NT2/D1 (cell line): Measurements from ENCODE around the gene OSBP2.

Source experiments
- DNase-seq: peaks from one replicate; pipeline ENCODE4 v3.0.0-alpha.2; 2011; ENCODE audit warnings: low read depth, low spot score
- H3K27me3 ChIP-seq: 2 replicates; pipeline ENCODE4 v1.6.0; 2011; ENCODE audit warnings: mild to moderate bottlenecking; ENCODE audit not compliant: insufficient read length, insufficient read depth
- H3K36me3 ChIP-seq: 2 replicates; pipeline ENCODE4 v1.6.1; 2011; ENCODE audit warnings: mild to moderate bottlenecking, low read length, mixed read lengths; ENCODE audit not compliant: insufficient read depth, insufficient read length
- H3K4me1 ChIP-seq: 2 replicates; pipeline ENCODE4 v1.5.1; 2011; ENCODE audit not compliant: insufficient read depth, insufficient read length
- H3K4me3 ChIP-seq: 2 replicates; pipeline ENCODE4 v1.5.1; 2011; ENCODE audit warnings: low read depth; ENCODE audit not compliant: insufficient read length
- H3K9ac ChIP-seq: 2 replicates; pipeline ENCODE4 v1.6.0; 2011; ENCODE audit warnings: low read depth; ENCODE audit not compliant: insufficient read length
- H3K9me3 ChIP-seq: 2 replicates; pipeline ENCODE4 v1.5.1; 2011; ENCODE audit warnings: mild to moderate bottlenecking, low read length; ENCODE audit not compliant: insufficient read depth
- SUZ12 ChIP-seq: IDR thresholded peaks from 2 replicates; pipeline ENCODE4 v1.6.1; 2011; ENCODE audit not compliant: insufficient read length, insufficient read depth; ENCODE audit errors: extremely low read depth
- YY1 ChIP-seq: IDR thresholded peaks from 2 replicates; pipeline ENCODE4 v1.6.1; 2011; ENCODE audit not compliant: insufficient read length, insufficient read depth
- ZNF274 ChIP-seq: IDR thresholded peaks from 2 replicates; pipeline ENCODE4 v1.6.1; 2011; ENCODE audit warnings: mild to moderate bottlenecking, low read depth, low read length

OSBP2 gene

DNA sequence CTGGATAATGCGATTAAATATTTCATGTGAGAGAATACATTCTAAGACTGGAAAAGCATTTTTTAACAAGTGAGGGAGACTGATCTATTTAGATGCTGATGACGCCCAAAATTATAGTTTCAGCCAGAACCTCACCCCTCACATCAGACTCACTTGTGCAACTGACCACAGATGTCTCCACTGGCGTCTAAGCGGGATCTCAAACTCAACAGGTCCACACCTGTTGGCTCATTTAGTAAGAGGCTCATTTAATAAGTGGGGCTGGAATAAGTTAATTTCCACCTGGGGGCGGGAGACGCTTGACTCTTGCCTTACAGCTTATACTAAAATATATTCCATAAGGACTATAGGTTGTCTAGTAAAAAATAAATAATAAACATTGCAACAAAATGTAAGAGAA is 226.4 kb downstream of the OSBP2 start:
- Histone ChIP-seq H3K9ac (no peak overlapping the region), H3K36me3 (peaks cover 26% of the 10 kb centered on the region), H3K4me1 (peaks cover 3% of the 10 kb centered on the region), H3K9me3 (no peaks in the 10 kb centered on the region), H3K4me3 (no peak overlapping the region), H3K27me3 (no peaks in the 10 kb centered on the region)
- TF ChIP-seq ZNF274 (no peak), YY1 (no peak), SUZ12 (no peak)
- DNase-seq: no peak

DNA sequence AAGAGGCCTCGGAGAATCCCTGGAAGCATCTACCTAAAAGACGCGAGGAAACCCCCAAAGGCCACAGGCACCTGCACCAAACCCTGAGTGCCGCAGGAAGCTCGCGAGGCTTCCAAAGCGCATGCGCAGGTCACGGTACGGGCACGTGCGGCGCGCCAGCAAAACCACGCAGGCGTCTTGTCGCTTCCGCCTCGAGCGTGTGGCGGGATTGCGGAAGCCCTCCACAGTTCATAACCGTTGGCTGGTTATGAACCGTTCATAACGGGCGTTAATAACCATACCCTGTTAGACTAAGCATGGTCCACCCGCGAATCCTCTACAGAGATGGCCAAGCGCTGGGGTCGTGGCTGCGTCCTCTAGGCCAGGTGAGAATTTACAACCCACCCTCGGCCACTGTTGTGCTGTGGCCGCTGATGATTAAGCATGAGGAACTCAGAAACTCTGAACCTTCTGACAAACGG is 227.5 kb downstream of the OSBP2 start:
- TF ChIP-seq YY1 (no peak), ZNF274 (no peak), SUZ12 (no peak)
- Histone ChIP-seq H3K27me3 (no peaks in the 10 kb centered on the region), H3K9me3 (no peaks in the 10 kb centered on the region), H3K9ac (no peak overlapping the region), H3K4me3 (no peak overlapping the region), H3K36me3 (peaks cover 37% of the 10 kb centered on the region), H3K4me1 (peaks cover 3% of the 10 kb centered on the region)
- no peak for DNase-seq

DNA sequence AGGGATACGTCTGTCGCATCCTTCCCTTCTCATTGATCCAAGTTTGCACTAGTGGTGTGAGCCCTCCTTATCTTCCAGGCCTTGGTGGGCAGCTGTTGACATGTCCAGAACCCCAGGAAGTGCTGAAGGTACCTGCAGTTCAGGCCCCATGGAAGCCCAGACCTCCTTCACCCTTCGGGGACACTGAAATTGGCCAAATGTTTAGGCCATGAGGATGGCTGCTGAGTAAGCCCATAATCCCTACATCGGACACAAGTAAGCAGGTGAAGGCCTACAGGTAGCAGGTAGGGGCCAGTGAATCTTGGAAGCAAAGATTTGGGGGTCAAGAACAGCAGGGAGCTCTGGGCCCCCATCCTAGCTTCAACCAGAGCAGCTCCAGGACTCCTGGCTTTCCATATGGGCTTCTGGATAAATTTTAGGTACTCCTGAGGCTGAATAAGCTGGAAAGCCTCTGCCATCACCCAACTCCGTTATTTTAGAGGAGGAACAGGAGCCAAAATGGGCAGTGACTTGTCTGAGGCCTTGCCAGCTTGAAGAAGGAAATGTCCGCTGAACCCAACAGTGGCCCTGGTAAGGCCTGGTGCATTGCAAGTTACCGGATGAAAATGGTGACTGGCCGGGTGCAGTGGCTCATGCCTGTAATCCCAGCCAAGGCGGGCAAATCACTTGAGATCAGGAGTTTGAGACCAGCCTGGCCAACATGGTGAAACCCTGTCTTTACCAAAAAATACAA is 228.7 kb downstream of the OSBP2 start:
- no peak for TF ChIP-seq SUZ12
- TF ChIP-seq ZNF274: no peak
- TF ChIP-seq YY1: no peak
- Histone ChIP-seq H3K9ac (no peak overlapping the region), H3K4me1 (peaks cover 3% of the 10 kb centered on the region), H3K4me3 (no peak overlapping the region), H3K27me3 (no peaks in the 10 kb centered on the region), H3K36me3 (peaks cover 49% of the 10 kb centered on the region), H3K9me3 (no peaks in the 10 kb centered on the region)
- DNase-seq: no peak

DNA sequence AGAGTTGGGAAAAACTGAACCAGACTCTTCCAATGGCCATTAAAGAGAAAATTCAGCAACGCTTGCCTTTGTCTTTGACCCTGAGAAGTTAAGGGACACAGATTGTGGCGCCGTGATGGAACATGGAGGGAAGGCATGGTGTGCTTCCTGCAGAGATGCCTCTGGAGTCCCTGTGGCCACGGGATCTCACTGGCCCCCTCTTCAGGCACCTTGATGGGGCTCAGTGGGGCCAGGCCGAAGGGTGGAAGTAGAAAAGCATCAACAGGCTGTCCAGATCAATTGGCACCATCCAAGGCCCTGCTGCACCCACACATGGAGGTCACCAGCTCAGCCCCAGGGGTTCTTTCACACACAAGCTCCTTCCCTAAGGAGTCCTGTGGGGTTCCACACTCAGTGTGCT is 231.0 kb downstream of the OSBP2 start:
- Histone ChIP-seq H3K4me1 (peaks cover 3% of the 10 kb centered on the region), H3K9ac (no peak overlapping the region), H3K27me3 (no peaks in the 10 kb centered on the region), H3K4me3 (no peak overlapping the region), H3K36me3 (peaks cover 64% of the 10 kb centered on the region), H3K9me3 (no peaks in the 10 kb centered on the region)
- no peak for DNase-seq
- TF ChIP-seq SUZ12 (no peak), YY1 (no peak), ZNF274 (no peak)

DNA sequence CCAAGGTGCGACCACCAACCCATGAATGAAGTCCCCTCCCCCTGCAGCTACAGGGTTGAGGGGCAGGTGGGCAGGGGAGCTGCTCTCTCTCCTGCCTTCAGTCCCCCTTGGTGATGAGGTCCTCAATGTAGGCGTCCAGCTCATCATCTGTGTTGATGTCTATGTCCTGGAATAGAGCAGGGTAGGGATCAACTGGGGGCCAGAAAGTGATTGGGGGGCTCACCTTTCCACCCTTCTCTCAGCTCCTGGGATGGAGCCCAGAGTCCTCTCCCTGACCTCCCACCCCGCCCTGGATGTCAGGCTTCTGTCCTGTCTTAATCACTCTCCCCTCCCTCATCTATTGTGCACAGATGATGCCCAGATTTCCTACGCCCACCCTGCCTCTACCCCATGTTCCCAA is 232.0 kb downstream of the OSBP2 start:
- Histone ChIP-seq H3K9ac (no peak overlapping the region), H3K4me3 (no peak overlapping the region), H3K36me3 (peaks cover 75% of the 10 kb centered on the region), H3K9me3 (no peaks in the 10 kb centered on the region), H3K27me3 (no peaks in the 10 kb centered on the region), H3K4me1 (peaks cover 3% of the 10 kb centered on the region)
- no peak for DNase-seq
- no peak for TF ChIP-seq YY1

DNA sequence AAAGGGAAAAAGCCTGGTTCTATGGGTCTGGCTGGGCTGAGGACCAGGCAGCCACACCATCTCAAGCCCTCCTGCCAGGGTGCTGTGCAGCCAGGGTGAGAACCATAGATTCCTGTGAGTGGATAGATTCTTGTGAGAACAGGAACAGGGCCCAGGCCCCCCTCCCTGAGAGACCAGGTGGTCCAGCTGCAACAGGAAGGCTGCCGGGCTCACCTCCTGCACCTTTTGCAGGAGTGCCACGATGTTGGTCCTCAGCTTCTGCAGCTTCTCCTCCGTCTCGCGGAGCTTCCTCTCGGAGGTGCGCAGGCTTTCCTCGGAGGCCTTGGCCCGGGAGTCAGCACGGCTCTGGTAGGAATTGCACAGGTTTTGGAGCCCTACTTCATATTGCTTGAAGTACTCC is 233.1 kb downstream of the OSBP2 start:
- TF ChIP-seq SUZ12 (no peak), YY1 (no peak)
- Histone ChIP-seq H3K4me1 (no peaks in the 10 kb centered on the region), H3K9me3 (no peaks in the 10 kb centered on the region), H3K4me3 (no peak overlapping the region), H3K36me3 (peaks cover 86% of the 10 kb centered on the region), H3K9ac (no peak overlapping the region), H3K27me3 (no peaks in the 10 kb centered on the region)
- no peak for DNase-seq

DNA sequence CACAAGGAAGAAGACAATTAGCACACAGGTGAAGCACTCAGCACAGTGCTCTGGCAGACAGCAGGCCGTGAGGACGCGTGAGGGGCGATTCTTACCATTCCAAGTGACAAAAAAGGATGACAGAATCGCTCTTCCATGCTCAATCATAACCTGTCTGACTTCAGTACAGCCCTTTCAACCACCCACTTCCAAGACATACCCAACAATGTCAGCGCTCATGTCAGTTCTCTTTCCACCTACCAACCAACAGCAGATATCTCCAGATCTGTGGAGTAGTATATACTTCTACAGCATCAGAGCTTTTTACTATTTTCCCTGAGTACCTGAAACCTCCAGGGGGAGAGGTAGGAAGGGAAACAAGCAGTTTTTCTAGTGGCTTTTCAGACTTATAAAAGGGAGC is 233.7 kb downstream of the OSBP2 start:
- no peak overlapping the region for H3K9ac ChIP-seq
- no peaks in the 10 kb centered on the region for H3K4me1 ChIP-seq
- TF ChIP-seq SUZ12: no peak
- no peak for TF ChIP-seq ZNF274
- TF ChIP-seq YY1: no peak
- H3K27me3 ChIP-seq: no peaks in the 10 kb centered on the region
- peaks cover 88% of the 10 kb centered on the region for H3K36me3 ChIP-seq
- H3K4me3 ChIP-seq: no peak overlapping the region
- H3K9me3 ChIP-seq: no peaks in the 10 kb centered on the region
- no peak for DNase-seq

DNA sequence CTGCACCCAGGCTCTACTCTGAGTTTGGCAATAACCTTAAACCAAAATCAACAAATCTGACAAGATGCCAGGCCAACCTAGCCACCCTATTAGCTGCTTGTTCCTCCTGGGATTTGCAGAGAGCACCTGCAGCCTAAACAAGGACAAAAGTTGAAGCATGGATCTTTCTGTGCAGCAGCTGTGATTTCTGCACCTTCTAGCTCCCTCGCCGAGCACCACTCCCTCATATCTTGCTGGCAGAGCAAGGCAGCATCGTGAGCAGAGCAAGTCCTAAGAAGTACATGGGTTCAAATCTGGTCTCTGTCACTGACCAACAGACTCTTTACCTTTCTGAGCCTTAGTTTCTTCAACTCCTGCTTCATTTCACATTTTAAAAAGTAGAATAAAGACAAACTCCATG is 235.6 kb downstream of the OSBP2 start:
- no peak overlapping the region for H3K9ac ChIP-seq
- TF ChIP-seq YY1 (no peak), SUZ12 (no peak), ZNF274 (no peak)
- DNase-seq: no peak
- H3K9me3 ChIP-seq: no peaks in the 10 kb centered on the region
- no peaks in the 10 kb centered on the region for H3K4me1 ChIP-seq
- H3K36me3 ChIP-seq: peaks cover 93% of the 10 kb centered on the region
- no peak overlapping the region for H3K4me3 ChIP-seq
- H3K27me3 ChIP-seq: no peaks in the 10 kb centered on the region
